ENCODE results near the gene IL23R. TPM values are rescaled to one million over a fixed set of nuclear protein-coding genes. Genes with fewer than 3 reads are reported as not detected.

Gene IL23R
- total and polyA plus RNA-seq, 10 donors = 0.07 to 1.2 (median 0.67) TPM; not detected in 2

- no peak for DNase-seq
- Histone ChIP-seq H3K4me3 (no peak overlapping the region), H3K4me1 (no peaks in the 10 kb centered on the region), H3K27me3 (replicated peaks in 1 of 7) (no peaks in the 10 kb centered on the region), H3K9me3 (no peaks in the 10 kb centered on the region), H3K36me3 (no peaks in the 10 kb centered on the region), H3K27ac (no peak overlapping the region)
- intact Hi-C loops (cut with DNase I; ENCODE audit: low total_unique reads) = no loop called here
- WGBS, 5 donors = 84 to 100% (median 91%) methylated on average over 1 of the region's 1 CpG
- no peak for TF ChIP-seq POLR2A (IDR thresholded peaks at IDR 0.05)
- no peak for TF ChIP-seq POLR2AphosphoS5 (IDR thresholded peaks at IDR 0.05)
- no peak for TF ChIP-seq CTCF (IDR thresholded peaks at IDR 0.05 in 8 of 11, conservative IDR thresholded peaks at IDR 0.05 in 3 of 11)
Observed at GRCh38 chr1:67217938-67218337, 51.7 kb downstream of the IL23R start.

- H3K9me3 ChIP-seq = peaks cover 0 to 5% (median 0%) of the 10 kb centered on the region in 8 donors
- intact Hi-C loops (cut with DNase I; ENCODE audit: low total_unique reads) = no loop called here
- no peaks in the 10 kb centered on the region for H3K27me3 ChIP-seq (replicated peaks in 1 of 7)
- H3K4me1 ChIP-seq = no peaks in the 10 kb centered on the region
- no peak overlapping the region for H3K4me3 ChIP-seq
- no peak overlapping the region for H3K27ac ChIP-seq
- DNase-seq = no peak
- 80 to 90% (median 86%) methylated on average over 2 of the region's 2 CpGs for WGBS, 5 donors
- no peaks in the 10 kb centered on the region for H3K36me3 ChIP-seq
- TF ChIP-seq POLR2A (IDR thresholded peaks at IDR 0.05) (no peak), CTCF (IDR thresholded peaks at IDR 0.05 in 8 of 11, conservative IDR thresholded peaks at IDR 0.05 in 3 of 11) (no peak), POLR2AphosphoS5 (IDR thresholded peaks at IDR 0.05) (no peak)
Observed at GRCh38 chr1:67224856-67225255, 58.6 kb downstream of the IL23R start.

- H3K4me3 ChIP-seq = no peak overlapping the region
- H3K36me3 ChIP-seq = no peaks in the 10 kb centered on the region
- intact Hi-C loops (cut with DNase I; ENCODE audit: low total_unique reads) = no loop called here
- no peak for DNase-seq
- no peak for TF ChIP-seq CTCF (IDR thresholded peaks at IDR 0.05 in 8 of 11, conservative IDR thresholded peaks at IDR 0.05 in 3 of 11)
- TF ChIP-seq POLR2AphosphoS5 (IDR thresholded peaks at IDR 0.05) = no peak
- TF ChIP-seq POLR2A (IDR thresholded peaks at IDR 0.05) = no peak
- H3K4me1 ChIP-seq = no peaks in the 10 kb centered on the region
- H3K9me3 ChIP-seq = peaks cover 0 to 5% (median 0%) of the 10 kb centered on the region in 8 donors
- H3K27ac ChIP-seq = no peak overlapping the region
- WGBS, 5 donors = 80 to 90% (median 83%) methylated on average over 3 of the region's 3 CpGs
- no peaks in the 10 kb centered on the region for H3K27me3 ChIP-seq (replicated peaks in 1 of 7)
Observed at GRCh38 chr1:67226688-67227087, 60.4 kb downstream of the IL23R start.

GRCh38 chr1:67227196-67227595, 60.9 kb downstream of the IL23R start:
- no peaks in the 10 kb centered on the region for H3K36me3 ChIP-seq
- H3K4me3 ChIP-seq = no peak overlapping the region
- no peaks in the 10 kb centered on the region for H3K4me1 ChIP-seq
- H3K27me3 ChIP-seq (replicated peaks in 1 of 7) = no peaks in the 10 kb centered on the region
- intact Hi-C loops (cut with DNase I; ENCODE audit: low total_unique reads) = no loop called here
- TF ChIP-seq POLR2A (IDR thresholded peaks at IDR 0.05) (no peak), POLR2AphosphoS5 (IDR thresholded peaks at IDR 0.05) (no peak), CTCF (IDR thresholded peaks at IDR 0.05 in 8 of 11, conservative IDR thresholded peaks at IDR 0.05 in 3 of 11) (no peak)
- H3K9me3 ChIP-seq = peaks cover 0 to 5% (median 0%) of the 10 kb centered on the region in 8 donors
- no peak overlapping the region for H3K27ac ChIP-seq
- 82 to 93% (median 90%) methylated on average over 1 of the region's 1 CpG for WGBS, 5 donors
- DNase-seq = no peak

All from spleen (tissue), 11 donors.